ENCODE results near the gene APC. TPM values are rescaled to one million over a fixed set of nuclear protein-coding genes. Genes with fewer than 3 reads are reported as not detected.

Gene APC
- total RNA-seq, 1 donor from 2014 or later = 48.5 TPM

- DNase-seq (ENCODE audit: low spot score, unreplicated experiment) = no peak
- no peak for TF ChIP-seq CTCF (IDR thresholded peaks at IDR 0.05; ENCODE audit: unreplicated experiment)
- no peaks in the 10 kb centered on the region for H3K27me3 Mint-ChIP-seq
- H3K9me3 Mint-ChIP-seq (ENCODE audit: low read depth) = peaks cover 3% of the 10 kb centered on the region
- H3K4me1 Mint-ChIP-seq (ENCODE audit: low read depth) = peaks cover 15% of the 10 kb centered on the region
- H3K36me3 Mint-ChIP-seq (ENCODE audit: insufficient read depth) = peaks cover 34% of the 10 kb centered on the region
- H3K4me3 Mint-ChIP-seq (ENCODE audit: low read depth) = no peak overlapping the region
- no peak overlapping the region for H3K27ac Mint-ChIP-seq
Observed at GRCh38 chr5:112844489-112844888, 106.8 kb downstream of the APC start.

- DNase-seq (ENCODE audit: low spot score, unreplicated experiment) = no peak
- Mint-ChIP-seq H3K27me3 (no peaks in the 10 kb centered on the region), H3K27ac (no peak overlapping the region), H3K4me1 (ENCODE audit: low read depth) (peaks cover 15% of the 10 kb centered on the region), H3K4me3 (ENCODE audit: low read depth) (no peak overlapping the region), H3K9me3 (ENCODE audit: low read depth) (peaks cover 3% of the 10 kb centered on the region), H3K36me3 (ENCODE audit: insufficient read depth) (peaks cover 16% of the 10 kb centered on the region)
- no peak for TF ChIP-seq CTCF (IDR thresholded peaks at IDR 0.05; ENCODE audit: unreplicated experiment)
Observed at GRCh38 chr5:112846556-112846955, 108.9 kb downstream of the APC start.

GRCh38 chr5:112847306-112847705 is 109.6 kb downstream of the APC start:
- Mint-ChIP-seq H3K9me3 (ENCODE audit: low read depth) (peaks cover 3% of the 10 kb centered on the region), H3K27me3 (no peaks in the 10 kb centered on the region), H3K36me3 (ENCODE audit: insufficient read depth) (peaks cover 10% of the 10 kb centered on the region), H3K4me3 (ENCODE audit: low read depth) (no peak overlapping the region), H3K27ac (no peak overlapping the region), H3K4me1 (ENCODE audit: low read depth) (peaks cover 15% of the 10 kb centered on the region)
- no peak for DNase-seq (ENCODE audit: low spot score, unreplicated experiment)
- no peak for TF ChIP-seq CTCF (IDR thresholded peaks at IDR 0.05; ENCODE audit: unreplicated experiment)

DNA sequence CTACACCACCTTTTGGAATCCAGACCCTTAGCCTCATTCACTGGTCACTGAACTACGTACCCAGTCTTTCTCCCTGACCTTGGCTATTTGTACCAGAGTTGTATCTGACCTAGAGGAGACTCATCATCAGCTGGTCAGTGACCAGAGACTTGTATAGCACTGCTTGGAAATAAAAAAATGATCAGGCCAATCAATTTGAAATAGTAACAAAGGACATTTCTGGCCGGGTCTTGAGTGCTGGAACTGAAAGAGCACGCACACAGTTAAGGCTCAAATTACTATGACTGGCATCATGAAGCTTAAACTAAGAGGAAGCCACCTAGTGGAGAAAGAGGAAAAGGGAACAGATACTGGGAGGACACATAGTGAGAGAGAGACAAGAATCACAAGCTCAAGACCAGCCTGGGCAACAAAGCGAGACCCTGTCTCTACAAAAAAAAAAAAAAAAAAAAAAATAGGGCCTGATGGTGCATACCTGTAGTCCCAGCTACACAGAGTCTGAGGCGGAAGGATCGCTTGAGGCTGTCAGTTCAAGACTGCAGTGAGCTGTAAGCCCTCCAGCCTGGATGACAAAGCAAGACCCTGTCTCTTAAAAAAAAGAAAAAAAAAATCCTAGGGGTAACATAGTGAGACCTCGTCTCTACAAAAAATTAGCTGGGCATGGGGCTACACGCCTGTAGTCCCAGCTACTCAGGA is 110.6 kb downstream of the APC start:
- no peaks in the 10 kb centered on the region for H3K9me3 Mint-ChIP-seq (ENCODE audit: low read depth)
- peaks cover 2% of the 10 kb centered on the region for H3K36me3 Mint-ChIP-seq (ENCODE audit: insufficient read depth)
- H3K27ac Mint-ChIP-seq = peak overlapping the region; percentile 85
- TF ChIP-seq CTCF (IDR thresholded peaks at IDR 0.05; ENCODE audit: unreplicated experiment) = peak; percentile 63
- no peak overlapping the region for H3K4me3 Mint-ChIP-seq (ENCODE audit: low read depth)
- H3K27me3 Mint-ChIP-seq = no peaks in the 10 kb centered on the region
- peaks cover 15% of the 10 kb centered on the region for H3K4me1 Mint-ChIP-seq (ENCODE audit: low read depth)
- no peak for DNase-seq (ENCODE audit: low spot score, unreplicated experiment)

GRCh38 chr5:112849912-112850311 is 112.2 kb downstream of the APC start:
- H3K4me1 Mint-ChIP-seq (ENCODE audit: low read depth) = peaks cover 15% of the 10 kb centered on the region
- peaks cover 3% of the 10 kb centered on the region for H3K27me3 Mint-ChIP-seq
- no peak overlapping the region for H3K4me3 Mint-ChIP-seq (ENCODE audit: low read depth)
- DNase-seq (ENCODE audit: low spot score, unreplicated experiment) = no peak
- H3K27ac Mint-ChIP-seq = no peak overlapping the region
- no peaks in the 10 kb centered on the region for H3K36me3 Mint-ChIP-seq (ENCODE audit: insufficient read depth)
- H3K9me3 Mint-ChIP-seq (ENCODE audit: low read depth) = peaks cover 4% of the 10 kb centered on the region
- no peak for TF ChIP-seq CTCF (IDR thresholded peaks at IDR 0.05; ENCODE audit: unreplicated experiment)

All from progenitor cell of endocrine pancreas (in vitro differentiated cells).